ENCODE data around the gene NFE2L2. TPM values are rescaled to one million over a fixed set of nuclear protein-coding genes. Genes with fewer than 3 reads are reported as not detected.

Gene NFE2L2
- total RNA-seq, 1 donor from 2014 or later = 89.3 TPM

- H3K9me3 Mint-ChIP-seq = no peaks in the 10 kb centered on the region
- H3K27me3 Mint-ChIP-seq = no peaks in the 10 kb centered on the region
- DNase-seq (no peak), ATAC-seq (ENCODE audit: low read depth) (no peak)
- no peak for TF ChIP-seq CTCF (IDR thresholded peaks at IDR 0.05)
- intact Hi-C loops (cut with micrococcal nuclease) = no loop called here
- no peak overlapping the region for H3K4me3 Mint-ChIP-seq
- no peaks in the 10 kb centered on the region for H3K36me3 Mint-ChIP-seq (ENCODE audit: low read depth)
- peaks cover 32% of the 10 kb centered on the region for H3K4me1 Mint-ChIP-seq
- ChIA-PET POLR2A (interaction anchor here (0.9 to 9.0 kb wide), 2 partner anchors 18 to 116 kb away, joined by 3 to 100 read pairs; partner anchors contain the start of gene NFE2L2), CTCF (interaction anchor here (1.3 to 4.0 kb wide), 3 partner anchors 12 to 118 kb away, joined by 3 to 22 read pairs (median 7); partner anchors contain the start of gene NFE2L2)
- no peak overlapping the region for H3K27ac Mint-ChIP-seq
Measured at GRCh38 chr2:177282181-177282641, 17.7 kb upstream of the NFE2L2 start.

GRCh38 chr2:177281400-177282180, 17.1 kb upstream of the NFE2L2 start:
- H3K9me3 Mint-ChIP-seq = no peaks in the 10 kb centered on the region
- no peak overlapping the region for H3K4me3 Mint-ChIP-seq
- ATAC-seq (ENCODE audit: low read depth) (peak; percentile 81), DNase-seq (no peak)
- no peak for TF ChIP-seq CTCF (IDR thresholded peaks at IDR 0.05)
- peaks cover 35% of the 10 kb centered on the region for H3K4me1 Mint-ChIP-seq
- H3K36me3 Mint-ChIP-seq (ENCODE audit: low read depth) = no peaks in the 10 kb centered on the region
- CTCF ChIA-PET = interaction anchor here (1.5 to 4.0 kb wide), 2 partner anchors 17 to 117 kb away, joined by 7 to 22 read pairs; partner anchors contain the start of gene NFE2L2
- POLR2A ChIA-PET = interaction anchor here (0.9 to 9.0 kb wide), 3 partner anchors 17 to 116 kb away, joined by 3 to 100 read pairs (median 3); partner anchors contain the start of gene NFE2L2
- no peak overlapping the region for H3K27ac Mint-ChIP-seq
- intact Hi-C loops (cut with micrococcal nuclease) = loop anchor here (2.0 kb wide), 1 partner anchor 17 kb away; the partner anchor contains the start of gene NFE2L2
- no peaks in the 10 kb centered on the region for H3K27me3 Mint-ChIP-seq

GRCh38 chr2:177279847-177280246, 15.3 kb upstream of the NFE2L2 start:
- POLR2A ChIA-PET = interaction anchor here (9.0 kb wide), 1 partner anchor 16 kb away, joined by 100 read pairs; the partner anchor contains the start of gene NFE2L2
- ATAC-seq (ENCODE audit: low read depth) = no peak

GRCh38 chr2:177275743-177276055, 11.2 kb upstream of the NFE2L2 start:
- ATAC-seq (ENCODE audit: low read depth) (no peak), DNase-seq (no peak)
- H3K4me1 Mint-ChIP-seq = peaks cover 7% of the 10 kb centered on the region
- POLR2A ChIA-PET = no interaction called here
- H3K4me3 Mint-ChIP-seq = no peak overlapping the region
- H3K27me3 Mint-ChIP-seq = no peaks in the 10 kb centered on the region
- CTCF ChIA-PET = no interaction called here
- intact Hi-C loops (cut with micrococcal nuclease) = no loop called here
- H3K9me3 Mint-ChIP-seq = no peaks in the 10 kb centered on the region
- no peak for TF ChIP-seq CTCF (IDR thresholded peaks at IDR 0.05)
- H3K36me3 Mint-ChIP-seq (ENCODE audit: low read depth) = no peaks in the 10 kb centered on the region
- no peak overlapping the region for H3K27ac Mint-ChIP-seq

More at GRCh38 chr2:177279847-177280246, 15.3 kb upstream of the NFE2L2 start:
- TF ChIP-seq CTCF (IDR thresholded peaks at IDR 0.05) = no peak
- no peak overlapping the region for H3K4me3 Mint-ChIP-seq
- no peaks in the 10 kb centered on the region for H3K27me3 Mint-ChIP-seq
- no peak for DNase-seq
- CTCF ChIA-PET = interaction anchor here (1.3 kb wide), 1 partner anchor 12 kb away, joined by 3 read pairs; no protein-coding TSS in a partner anchor
- peaks cover 36% of the 10 kb centered on the region for H3K4me1 Mint-ChIP-seq
- H3K36me3 Mint-ChIP-seq (ENCODE audit: low read depth) = no peaks in the 10 kb centered on the region
- no peaks in the 10 kb centered on the region for H3K9me3 Mint-ChIP-seq
- intact Hi-C loops (cut with micrococcal nuclease) = loop anchor here (2.0 kb wide), 1 partner anchor 15 kb away; the partner anchor contains the start of gene NFE2L2
- H3K27ac Mint-ChIP-seq = no peak overlapping the region
